ENCODE results near the gene FOXM1. TPM values are rescaled to one million over a fixed set of nuclear protein-coding genes. Genes with fewer than 3 reads are reported as not detected.

The FOXM1 gene
- total and polyA plus RNA-seq, 12 donors, result 0.79 to 8.6 (median 2.3) TPM

DNA sequence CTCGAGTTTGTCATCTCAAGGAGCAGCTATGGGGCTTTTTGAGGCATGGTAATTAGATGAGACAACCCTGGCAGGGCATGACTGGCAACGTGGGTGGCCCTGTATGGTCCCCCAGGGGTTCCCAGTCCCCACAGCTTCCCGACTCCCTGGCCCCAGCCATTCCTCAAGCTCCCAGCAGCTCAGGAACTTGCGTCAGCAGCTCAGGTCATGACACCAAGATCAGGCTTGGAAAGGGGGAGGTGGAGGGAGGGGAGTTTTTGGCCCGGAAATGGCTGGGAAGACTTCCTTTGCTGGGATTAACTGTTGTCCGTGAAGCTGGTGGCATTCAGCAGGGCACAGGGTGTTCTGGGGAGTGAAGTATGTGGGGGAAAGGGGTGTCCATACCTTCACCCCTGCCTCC is 31.7 kb downstream of the FOXM1 start:
- Histone ChIP-seq H3K27me3 (no peaks in the 10 kb centered on the region), H3K4me1 (replicated peaks in 1 of 2) (no peaks in the 10 kb centered on the region), H3K36me3 (replicated peaks in 1 of 2) (no peaks in the 10 kb centered on the region), H3K27ac (peak overlapping the region in 3 of 5 donors; percentile 21 to 79 (median 68)), H3K9me3 (replicated peaks in 1 of 3) (no peaks in the 10 kb centered on the region), H3K4me3 (no peak overlapping the region)
- peak in 6 of 7 donors; percentile 35 to 74 (median 57) for DNase-seq
- WGBS, 4 donors, result 40 to 49% (median 45%) methylated on average over 4 to 6 of the region's 6 CpGs
- TF ChIP-seq, protein P1, sequence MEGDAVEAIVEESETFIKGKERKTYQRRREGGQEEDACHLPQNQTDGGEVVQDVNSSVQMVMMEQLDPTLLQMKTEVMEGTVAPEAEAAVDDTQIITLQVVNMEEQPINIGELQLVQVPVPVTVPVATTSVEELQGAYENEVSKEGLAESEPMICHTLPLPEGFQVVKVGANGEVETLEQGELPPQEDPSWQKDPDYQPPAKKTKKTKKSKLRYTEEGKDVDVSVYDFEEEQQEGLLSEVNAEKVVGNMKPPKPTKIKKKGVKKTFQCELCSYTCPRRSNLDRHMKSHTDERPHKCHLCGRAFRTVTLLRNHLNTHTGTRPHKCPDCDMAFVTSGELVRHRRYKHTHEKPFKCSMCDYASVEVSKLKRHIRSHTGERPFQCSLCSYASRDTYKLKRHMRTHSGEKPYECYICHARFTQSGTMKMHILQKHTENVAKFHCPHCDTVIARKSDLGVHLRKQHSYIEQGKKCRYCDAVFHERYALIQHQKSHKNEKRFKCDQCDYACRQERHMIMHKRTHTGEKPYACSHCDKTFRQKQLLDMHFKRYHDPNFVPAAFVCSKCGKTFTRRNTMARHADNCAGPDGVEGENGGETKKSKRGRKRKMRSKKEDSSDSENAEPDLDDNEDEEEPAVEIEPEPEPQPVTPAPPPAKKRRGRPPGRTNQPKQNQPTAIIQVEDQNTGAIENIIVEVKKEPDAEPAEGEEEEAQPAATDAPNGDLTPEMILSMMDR (IDR thresholded peaks at IDR 0.05), result no peak
- intact Hi-C loops (cut with DNase I), result no loop called here

- DNase-seq, result no peak
- Histone ChIP-seq H3K4me1 (replicated peaks in 1 of 2) (no peaks in the 10 kb centered on the region), H3K4me3 (no peak overlapping the region), H3K9me3 (replicated peaks in 1 of 3) (no peaks in the 10 kb centered on the region), H3K36me3 (replicated peaks in 1 of 2) (no peaks in the 10 kb centered on the region), H3K27me3 (no peaks in the 10 kb centered on the region), H3K27ac (peak overlapping the region in 3 of 5 donors; percentile 21 to 79 (median 68))
- intact Hi-C loops (cut with DNase I), result no loop called here
- TF ChIP-seq, protein P1 (IDR thresholded peaks at IDR 0.05), result no peak
- TF ChIP-seq POLR2A (IDR thresholded peaks at IDR 0.05), result no peak
- WGBS, 4 donors, result 73 to 88% (median 83%) methylated on average over 8 to 9 of the region's 9 CpGs
Observed at GRCh38 chr12:2844786-2845185, 32.2 kb downstream of the FOXM1 start.

- Histone ChIP-seq H3K4me3 (no peak overlapping the region), H3K27me3 (no peaks in the 10 kb centered on the region), H3K36me3 (replicated peaks in 1 of 2) (no peaks in the 10 kb centered on the region), H3K27ac (peak overlapping the region in 2 of 5 donors; percentile 49 to 74), H3K4me1 (replicated peaks in 1 of 2) (no peaks in the 10 kb centered on the region), H3K9me3 (replicated peaks in 1 of 3) (no peaks in the 10 kb centered on the region)
- intact Hi-C loops (cut with DNase I), result no loop called here
- DNase-seq, result no peak
- WGBS, 4 donors, result 68 to 74% (median 70%) methylated on average over 4 to 5 of the region's 5 CpGs
- no peak for TF ChIP-seq POLR2A (IDR thresholded peaks at IDR 0.05)
- TF ChIP-seq, protein P1 (IDR thresholded peaks at IDR 0.05), result no peak
Observed at GRCh38 chr12:2842948-2843347, 34.0 kb downstream of the FOXM1 start.

DNA sequence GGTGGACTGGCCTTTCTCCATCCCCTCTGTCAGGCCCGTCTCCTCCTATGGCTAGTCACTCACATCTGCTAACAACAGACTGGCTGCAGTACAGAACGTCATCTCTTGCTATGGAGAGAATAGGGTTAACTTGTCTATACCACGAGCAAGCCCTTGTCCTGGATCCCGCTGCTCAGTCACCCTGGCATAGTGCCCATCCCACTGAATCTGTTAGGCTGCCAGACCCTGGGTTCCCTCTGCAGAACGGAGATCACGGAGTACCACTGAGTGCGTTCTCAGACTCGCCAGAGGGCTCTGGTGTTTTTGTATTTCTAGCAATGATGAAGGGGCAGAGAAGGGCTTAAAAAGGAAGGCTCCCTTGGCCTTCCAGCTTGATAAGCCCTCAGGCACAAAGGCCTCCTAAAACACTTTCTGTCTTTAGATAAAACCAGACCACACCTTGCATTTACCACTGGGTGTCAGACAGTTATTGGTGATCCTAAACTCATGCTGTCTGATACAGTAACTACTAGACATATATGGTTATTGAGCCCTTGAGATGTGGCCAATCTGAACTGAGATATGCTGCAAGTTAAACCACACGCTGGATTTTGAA is 35.8 kb downstream of the FOXM1 start:
- no peaks in the 10 kb centered on the region for H3K27me3 ChIP-seq
- DNase-seq, result peak in 2 of 7 donors; percentile 10 to 60
- H3K9me3 ChIP-seq (replicated peaks in 1 of 3), result no peaks in the 10 kb centered on the region
- WGBS, 4 donors, result 60 to 64% (median 64%) methylated on average over 3 to 9 of the region's 9 CpGs
- H3K27ac ChIP-seq, result no peak overlapping the region
- H3K36me3 ChIP-seq (replicated peaks in 1 of 2), result no peaks in the 10 kb centered on the region
- intact Hi-C loops (cut with DNase I), result no loop called here
- H3K4me3 ChIP-seq, result no peak overlapping the region
- H3K4me1 ChIP-seq (replicated peaks in 1 of 2), result no peaks in the 10 kb centered on the region
- no peak for TF ChIP-seq POLR2A (IDR thresholded peaks at IDR 0.05)
- TF ChIP-seq, protein P1 (IDR thresholded peaks at IDR 0.05), result no peak
